IMR-90 (cell line): ENCODE measurements around the gene CCDC92. TPM values are rescaled to one million over a fixed set of nuclear protein-coding genes. Genes with fewer than 3 reads are reported as not detected.

ENCODE experiments used
- ATAC-seq: fragments of 200-7000 bp; cut with Tn5 transposase; 2 replicates; pipeline ENCODE4 v1.9.1; 2020; ENCODE audit warnings: low read depth, mild to moderate bottlenecking, moderate library complexity
- BruUV-seq: library from RNA; stranded (reverse); fragments of 400-500 nt; replicated peaks from 2 replicates; lab custom pipeline; 2021; lab: Mats Ljungman, UMichigan
- CTCF ChIA-PET: fragments of 300-600 bp; formaldehyde crosslinking; extraction: SDS; loops from one replicate; lab custom pipeline; 2021; ENCODE audit warnings: antibody characterized with exemption; lab: Yijun Ruan, JAX
- POLR2A ChIA-PET: fragments of 300-600 bp; sonication (Branson Sonifier 250); formaldehyde crosslinking; loops from one replicate; lab custom pipeline; 2022; ENCODE audit warnings: antibody characterized with exemption; ENCODE audit not compliant: unreplicated experiment; lab: Charles Lee
- DNase-seq: peaks from one replicate; pipeline ENCODE4 v3.0.0; 2013
- H2AFZ ChIP-seq: replicated peaks from 2 replicates; pipeline ENCODE3; 2013; ENCODE audit warnings: low read length, mild to moderate bottlenecking; ENCODE audit not compliant: poor library complexity
- H2AK5ac ChIP-seq: 2 replicates; pipeline ENCODE4 v1.6.1; 2013; ENCODE audit warnings: low read depth, low read length, inconsistent platforms
- H2AK9ac ChIP-seq: replicated peaks from 2 replicates; pipeline ENCODE3; 2013; ENCODE audit warnings: mild to moderate bottlenecking, low read depth, low read length, moderate library complexity; ENCODE audit not compliant: poor library complexity
- H2BK120ac ChIP-seq: 2 replicates; pipeline ENCODE4 v1.6.1; 2013; ENCODE audit warnings: low read depth, low read length, inconsistent platforms
- H2BK15ac ChIP-seq: 3 replicates; pipeline ENCODE4 v1.6.1; 2013; ENCODE audit warnings: low read depth, low read length, inconsistent platforms
- H2BK20ac ChIP-seq: 2 replicates; pipeline ENCODE4 v1.6.1; 2013; ENCODE audit warnings: low read depth, mild to moderate bottlenecking, inconsistent platforms, low read length, moderate library complexity
- H2BK5ac ChIP-seq: 2 replicates; pipeline ENCODE4 v1.6.1; 2013; ENCODE audit warnings: mild to moderate bottlenecking, low read depth, low read length, inconsistent platforms; ENCODE audit not compliant: poor library complexity, severe bottlenecking
- H3K14ac ChIP-seq: replicated peaks from 2 replicates; pipeline ENCODE4 v1.6.1; 2013; ENCODE audit warnings: low read depth, low read length, inconsistent platforms
- H3K18ac ChIP-seq: 2 replicates; pipeline ENCODE4 v1.6.1; 2013; ENCODE audit warnings: low read depth, low read length, control low read depth
- H3K23ac ChIP-seq: 2 replicates; pipeline ENCODE4 v1.6.1; 2013; ENCODE audit warnings: low read depth, low read length, inconsistent platforms
- H3K27ac ChIP-seq: 2 replicates; pipeline ENCODE4 v1.5.1; 2013; ENCODE audit warnings: mild to moderate bottlenecking, control low read depth, low read length; ENCODE audit not compliant: insufficient read depth
- H3K27me3 ChIP-seq: 2 replicates; pipeline ENCODE4 v1.6.1; 2013; ENCODE audit warnings: low read length; ENCODE audit not compliant: control insufficient read depth, insufficient read depth
- H3K36me3 ChIP-seq: 2 replicates; pipeline ENCODE4 v1.6.1; 2013; ENCODE audit warnings: low read length, mixed read lengths; ENCODE audit not compliant: control insufficient read depth, insufficient read depth
- H3K4ac ChIP-seq: 2 replicates; pipeline ENCODE4 v1.6.1; 2013; ENCODE audit warnings: low read depth, low read length, inconsistent platforms
- H3K4me1 ChIP-seq: 2 replicates; pipeline ENCODE4 v1.6.1; 2013; ENCODE audit warnings: low read length, mixed read lengths; ENCODE audit not compliant: control insufficient read depth, insufficient read depth
- H3K4me2 ChIP-seq: 2 replicates; pipeline ENCODE4 v1.6.1; 2013; ENCODE audit warnings: low read depth, mild to moderate bottlenecking, control low read depth, low read length, moderate library complexity
- H3K4me3 ChIP-seq: 2 replicates; pipeline ENCODE4 v1.5.1; 2013; ENCODE audit warnings: low read depth, mild to moderate bottlenecking, control low read depth, low read length, moderate library complexity; ENCODE audit not compliant: insufficient read depth
- H3K56ac ChIP-seq: 2 replicates; pipeline ENCODE4 v1.6.1; 2013; ENCODE audit warnings: low read length, inconsistent platforms; ENCODE audit not compliant: insufficient read depth; ENCODE audit errors: extremely low read depth
- H3K79me1 ChIP-seq, 2 experiments: 2 replicates each; pipeline ENCODE4 v1.6.1; 2013; ENCODE audit warnings: low read length in 2 of 2, inconsistent platforms in 1 of 2, low read depth in 1 of 2
- H3K9ac ChIP-seq: 2 replicates; pipeline ENCODE4 v1.6.1; 2013; ENCODE audit warnings: low read depth, low read length, control low read depth
- H3K9me1 ChIP-seq: 2 replicates; pipeline ENCODE4 v1.6.1; 2013; ENCODE audit warnings: low read length, inconsistent platforms; ENCODE audit not compliant: insufficient read depth
- H3K9me3 ChIP-seq: 2 replicates; pipeline ENCODE4 v1.6.1; 2013; ENCODE audit warnings: low read length; ENCODE audit not compliant: control insufficient read depth, insufficient read depth
- H4K20me1 ChIP-seq: 2 replicates; pipeline ENCODE4 v1.6.1; 2013; ENCODE audit warnings: low read length, inconsistent platforms; ENCODE audit not compliant: insufficient read depth
- H4K5ac ChIP-seq: 2 replicates; pipeline ENCODE4 v1.6.1; 2013; ENCODE audit warnings: mild to moderate bottlenecking, low read depth, low read length, control low read depth
- H4K8ac ChIP-seq, 2 experiments: 2 replicates each; pipeline ENCODE4 v1.6.1; 2013; ENCODE audit warnings: low read depth in 2 of 2, low read length in 2 of 2, control low read depth in 1 of 2, inconsistent platforms in 1 of 2
- H4K91ac ChIP-seq: 2 replicates; pipeline ENCODE4 v1.6.1; 2013; ENCODE audit warnings: low read depth, low read length, inconsistent platforms; ENCODE audit not compliant: insufficient read depth
- BHLHE40 ChIP-seq: fragments of 150-350 bp; IDR thresholded peaks from 2 replicates; pipeline ENCODE4 v1.6.1; 2016; ENCODE audit warnings: mild to moderate bottlenecking, low read depth, low read length
- CEBPB ChIP-seq: IDR thresholded peaks from 2 replicates; pipeline ENCODE4 v1.6.1; 2012; ENCODE audit warnings: low read depth, low read length, improper control_type of control experiment
- CHD1 ChIP-seq: IDR thresholded peaks from 2 replicates; pipeline ENCODE4 v1.6.1; 2012; ENCODE audit warnings: low read depth, low read length, improper control_type of control experiment
- FOS ChIP-seq: fragments of 150-350 bp; IDR thresholded peaks from 2 replicates; pipeline ENCODE4 v1.6.1; 2016; ENCODE audit warnings: low read depth, low read length
- MAFK ChIP-seq: IDR thresholded peaks from 2 replicates; pipeline ENCODE4 v1.6.1; 2012; ENCODE audit warnings: low read depth, low read length, improper control_type of control experiment
- MXI1 ChIP-seq: IDR thresholded peaks from 2 replicates; pipeline ENCODE4 v1.6.1; 2012; ENCODE audit warnings: low read depth, mild to moderate bottlenecking, low read length, moderate library complexity, borderline replicate concordance
- POLR2A ChIP-seq: IDR thresholded peaks from 2 replicates; pipeline ENCODE4 v1.6.1; 2012; ENCODE audit warnings: mild to moderate bottlenecking, low read depth, low read length
- RCOR1 ChIP-seq: IDR thresholded peaks from 2 replicates; pipeline ENCODE4 v1.6.1; 2012; ENCODE audit warnings: mild to moderate bottlenecking, low read length, improper control_type of control experiment; ENCODE audit not compliant: insufficient replicate concordance
- SMC3 ChIP-seq: fragments of 150-350 bp; IDR thresholded peaks from 2 replicates; pipeline ENCODE4 v1.6.1; 2016; ENCODE audit warnings: low read depth, mild to moderate bottlenecking, antibody characterized with exemption, low read length, moderate library complexity
- WGBS, 2 experiments: methylation state at CpG; one replicate each; pipeline versions ENCODE4 v1.1.5 to v1.1.7; 2013; ENCODE audit warnings: missing lambda C conversion rate in 2 of 2; ENCODE audit not compliant: insufficient read length in 1 of 2; ENCODE audit errors: extremely low coverage in 2 of 2; 5-methylcytosine and 5-hydroxymethylcytosine counted together
- dilution Hi-C: fragments of 300-500 bp; cut with HindIII; formaldehyde crosslinking; loops from one replicate; pipeline ENCODE4 v1.14.3; 2018; ENCODE audit warnings: low sequenced_read_pairs; ENCODE audit not compliant: unreplicated experiment
- in situ Hi-C: fragments of 300-500 bp; cut with MboI; formaldehyde crosslinking; loops from 3 replicates; pipeline ENCODE4 v1.14.3; 2019; ENCODE audit warnings: low sequenced_read_pairs, inconsistent platforms, mixed read lengths
- intact Hi-C: fragments of 100-400 bp; cut with micrococcal nuclease; formaldehyde crosslinking; loops from 2 replicates; pipeline ENCODE4 v1.10.0; 2022
- polyA plus RNA-seq, 3 experiments: library from polyadenylated mRNA; depleted of rRNA; stranded (reverse); fragments of >200 nt; gene quantifications; 2 replicates each; pipeline ENCODE4 v1.2.3, GENCODE V29; 2012; ENCODE audit warnings: low replicate concordance in 1 of 3
- total RNA-seq: library from RNA; depleted of rRNA; stranded (reverse); fragments of >200 nt; gene quantifications from 2 replicates; pipeline ENCODE4 v1.2.3, GENCODE V29; 2012
- TF ChIP-seq, protein P1 (sequence below): conservative IDR thresholded peaks from 2 replicates; pipeline ENCODE4 v1.5.1; 2012; ENCODE audit warnings: mild to moderate bottlenecking, low read depth, low read length, improper control_type of control experiment
- TF ChIP-seq, protein P2 (sequence below): fragments of 150-350 bp; IDR thresholded peaks from 2 replicates; pipeline ENCODE4 v1.6.1; 2017; ENCODE audit warnings: mild to moderate bottlenecking, antibody characterized with exemption, low read length, low read depth

The CCDC92 gene
- total and polyA plus RNA-seq, 2 of the 4 experiments (the other 2 are of a cell fraction): 5.7 to 55.5 TPM

- no peak overlapping the region for H2BK15ac ChIP-seq
- H3K36me3 ChIP-seq: no peaks in the 10 kb centered on the region
- H3K79me1 ChIP-seq: no peaks in the 10 kb centered on the region
- no peaks in the 10 kb centered on the region; the same call in 1 of the 2 replicates for H3K9me1 ChIP-seq
- no peak overlapping the region for H3K4me3 ChIP-seq
- no peak overlapping the region for H2AK9ac ChIP-seq
- no peaks in the 10 kb centered on the region for H3K9me3 ChIP-seq
- no peak overlapping the region for H4K8ac ChIP-seq
- no peaks in the 10 kb centered on the region for H4K20me1 ChIP-seq
- no TSS peak for BruUV-seq
- H3K27me3 ChIP-seq: no peaks in the 10 kb centered on the region; the same call in 1 of the 2 replicates
- H2AFZ ChIP-seq: peak overlapping the region; percentile 8
- no peak overlapping the region for H2BK5ac ChIP-seq
- H3K4me1 ChIP-seq: peaks cover 7% of the 10 kb centered on the region
- ChIA-PET CTCF (no interaction called here), POLR2A (no interaction called here)
- H3K27ac ChIP-seq: no peak overlapping the region
- dilution Hi-C loops (no loop called here), intact Hi-C loops (loop anchor here (5.0 kb wide), 1 partner anchor 75 kb away; no protein-coding TSS in a partner anchor), in situ Hi-C loops (no loop called here)
- H3K56ac ChIP-seq: no peak overlapping the region
- H3K9ac ChIP-seq: no peak overlapping the region
- H4K5ac ChIP-seq: no peak overlapping the region
- no peak overlapping the region for H2BK20ac ChIP-seq
- no peak overlapping the region for H3K4ac ChIP-seq
- H2AK5ac ChIP-seq: no peak overlapping the region; the same call in 1 of the 2 replicates
- H3K18ac ChIP-seq: no peak overlapping the region
- DNase-seq (no peak), ATAC-seq (no peak)
- no peak overlapping the region for H3K23ac ChIP-seq
- no peak overlapping the region for H2BK120ac ChIP-seq
- TF ChIP-seq BHLHE40 (no peak), RCOR1 (no peak), FOS (no peak), POLR2A (no peak), SMC3 (no peak), CEBPB (no peak), MXI1 (no peak), CHD1 (no peak), MAFK (no peak)
- TF ChIP-seq, protein P1, sequence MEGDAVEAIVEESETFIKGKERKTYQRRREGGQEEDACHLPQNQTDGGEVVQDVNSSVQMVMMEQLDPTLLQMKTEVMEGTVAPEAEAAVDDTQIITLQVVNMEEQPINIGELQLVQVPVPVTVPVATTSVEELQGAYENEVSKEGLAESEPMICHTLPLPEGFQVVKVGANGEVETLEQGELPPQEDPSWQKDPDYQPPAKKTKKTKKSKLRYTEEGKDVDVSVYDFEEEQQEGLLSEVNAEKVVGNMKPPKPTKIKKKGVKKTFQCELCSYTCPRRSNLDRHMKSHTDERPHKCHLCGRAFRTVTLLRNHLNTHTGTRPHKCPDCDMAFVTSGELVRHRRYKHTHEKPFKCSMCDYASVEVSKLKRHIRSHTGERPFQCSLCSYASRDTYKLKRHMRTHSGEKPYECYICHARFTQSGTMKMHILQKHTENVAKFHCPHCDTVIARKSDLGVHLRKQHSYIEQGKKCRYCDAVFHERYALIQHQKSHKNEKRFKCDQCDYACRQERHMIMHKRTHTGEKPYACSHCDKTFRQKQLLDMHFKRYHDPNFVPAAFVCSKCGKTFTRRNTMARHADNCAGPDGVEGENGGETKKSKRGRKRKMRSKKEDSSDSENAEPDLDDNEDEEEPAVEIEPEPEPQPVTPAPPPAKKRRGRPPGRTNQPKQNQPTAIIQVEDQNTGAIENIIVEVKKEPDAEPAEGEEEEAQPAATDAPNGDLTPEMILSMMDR: no peak
- TF ChIP-seq, protein P2, sequence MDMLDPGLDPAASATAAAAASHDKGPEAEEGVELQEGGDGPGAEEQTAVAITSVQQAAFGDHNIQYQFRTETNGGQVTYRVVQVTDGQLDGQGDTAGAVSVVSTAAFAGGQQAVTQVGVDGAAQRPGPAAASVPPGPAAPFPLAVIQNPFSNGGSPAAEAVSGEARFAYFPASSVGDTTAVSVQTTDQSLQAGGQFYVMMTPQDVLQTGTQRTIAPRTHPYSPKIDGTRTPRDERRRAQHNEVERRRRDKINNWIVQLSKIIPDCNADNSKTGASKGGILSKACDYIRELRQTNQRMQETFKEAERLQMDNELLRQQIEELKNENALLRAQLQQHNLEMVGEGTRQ: no peak
- H4K91ac ChIP-seq: no peak overlapping the region
- WGBS, 2 experiments: 93% methylated on average over 2 of the region's 7 CpGs; no CpG with 5 or more reads in 1 of the 2 experiments
- H3K4me2 ChIP-seq: no peak overlapping the region
- H3K14ac ChIP-seq: no peak overlapping the region
Measured at GRCh38 chr12:123906711-123907420, 65.8 kb downstream of the CCDC92 start.
